ENCODE measurements around the gene FDPS.

Gene FDPS

DNA sequence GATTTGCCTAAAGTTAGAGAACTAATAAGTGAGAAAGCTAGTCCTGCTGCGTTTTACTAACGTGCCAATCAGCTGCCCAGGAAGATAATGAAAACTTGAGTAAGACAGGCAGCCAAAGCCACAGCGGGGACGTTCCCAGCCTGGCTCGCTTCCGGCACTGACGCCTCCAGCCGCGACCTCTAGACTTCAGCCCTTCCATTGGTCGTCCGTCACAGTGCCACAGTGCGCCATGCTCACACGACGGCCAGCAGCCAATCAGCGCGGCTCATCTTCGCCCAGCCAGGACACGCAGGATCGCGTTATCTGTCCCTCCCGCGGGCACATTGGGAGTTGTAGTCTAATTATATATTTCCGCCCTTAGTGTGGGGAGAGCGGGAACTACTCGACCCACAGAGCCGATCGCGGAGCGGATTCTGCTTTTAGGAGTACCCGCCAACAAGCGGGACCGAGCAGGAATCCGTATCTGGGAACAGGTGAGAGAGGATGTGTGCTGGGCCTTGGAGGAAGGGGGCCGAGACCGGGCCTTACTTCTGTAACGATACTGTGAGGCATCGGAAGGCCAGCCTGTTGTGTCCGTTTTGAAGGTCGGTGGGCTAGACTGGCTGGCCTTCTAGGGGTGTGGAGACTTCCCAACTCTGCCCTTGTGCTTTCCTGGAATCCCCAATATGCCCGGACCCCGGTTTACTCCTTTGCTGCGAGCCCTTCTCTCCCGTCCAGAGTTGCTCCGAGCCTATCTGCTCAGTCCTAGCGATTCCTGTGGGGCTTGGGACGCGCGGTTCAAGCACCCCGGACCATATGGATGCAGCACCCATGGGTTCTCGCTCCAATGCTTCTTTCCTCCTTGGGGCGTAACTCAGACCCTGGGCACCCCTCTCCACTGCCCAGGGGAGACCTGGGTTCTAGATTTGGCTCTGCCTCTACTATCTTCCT, at the start of gene FDPS (continued):
- no peak for TF ChIP-seq ZNF677 (tag by site-specific recombination; IDR thresholded peaks at IDR 0.05)
- TF ChIP-seq, protein P1, sequence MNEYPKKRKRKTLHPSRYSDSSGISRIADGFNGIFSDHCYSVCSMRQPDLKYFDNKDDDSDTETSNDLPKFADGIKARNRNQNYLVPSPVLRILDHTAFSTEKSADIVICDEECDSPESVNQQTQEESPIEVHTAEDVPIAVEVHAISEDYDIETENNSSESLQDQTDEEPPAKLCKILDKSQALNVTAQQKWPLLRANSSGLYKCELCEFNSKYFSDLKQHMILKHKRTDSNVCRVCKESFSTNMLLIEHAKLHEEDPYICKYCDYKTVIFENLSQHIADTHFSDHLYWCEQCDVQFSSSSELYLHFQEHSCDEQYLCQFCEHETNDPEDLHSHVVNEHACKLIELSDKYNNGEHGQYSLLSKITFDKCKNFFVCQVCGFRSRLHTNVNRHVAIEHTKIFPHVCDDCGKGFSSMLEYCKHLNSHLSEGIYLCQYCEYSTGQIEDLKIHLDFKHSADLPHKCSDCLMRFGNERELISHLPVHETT (tag by site-specific recombination; IDR thresholded peaks at IDR 0.05) = no peak
- no peak for TF ChIP-seq ZNF510 (tag by site-specific recombination; IDR thresholded peaks at IDR 0.05; ENCODE audit: insufficient replicate concordance)
- peak; percentile 64; the same call in 1 of the 2 replicates for TF ChIP-seq ZFP37 (tag by site-specific recombination; IDR thresholded peaks at IDR 0.05)
- TF ChIP-seq ZNF138 (tag by site-specific recombination; IDR thresholded peaks at IDR 0.05; ENCODE audit: borderline replicate concordance) = no peak
- TF ChIP-seq ZBTB1 (tag by site-specific recombination; IDR thresholded peaks at IDR 0.05) = no peak
- TF ChIP-seq, protein P2, sequence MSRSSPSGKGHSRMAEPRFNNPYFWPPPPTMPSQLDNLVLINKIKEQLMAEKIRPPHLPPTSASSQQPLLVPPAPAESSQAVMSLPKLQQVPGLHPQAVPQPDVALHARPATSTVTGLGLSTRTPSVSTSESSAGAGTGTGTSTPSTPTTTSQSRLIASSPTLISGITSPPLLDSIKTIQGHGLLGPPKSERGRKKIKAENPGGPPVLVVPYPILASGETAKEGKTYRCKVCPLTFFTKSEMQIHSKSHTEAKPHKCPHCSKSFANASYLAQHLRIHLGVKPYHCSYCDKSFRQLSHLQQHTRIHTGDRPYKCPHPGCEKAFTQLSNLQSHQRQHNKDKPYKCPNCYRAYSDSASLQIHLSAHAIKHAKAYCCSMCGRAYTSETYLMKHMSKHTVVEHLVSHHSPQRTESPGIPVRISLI (tag by site-specific recombination; IDR thresholded peaks at IDR 0.05) = no peak
- TF ChIP-seq ZNF324 (tag by site-specific recombination; IDR thresholded peaks at IDR 0.05) = peak; percentile 15; the same call in 1 of the 2 replicates
- no peak for TF ChIP-seq ZNF473 (tag by site-specific recombination; IDR thresholded peaks at IDR 0.05)
- peak; percentile 77 for TF ChIP-seq ZNF629 (tag by site-specific recombination; IDR thresholded peaks at IDR 0.05)
- TF ChIP-seq ZNF660 (tag by site-specific recombination; IDR thresholded peaks at IDR 0.05) = peak; percentile 29
- TF ChIP-seq, protein P3, sequence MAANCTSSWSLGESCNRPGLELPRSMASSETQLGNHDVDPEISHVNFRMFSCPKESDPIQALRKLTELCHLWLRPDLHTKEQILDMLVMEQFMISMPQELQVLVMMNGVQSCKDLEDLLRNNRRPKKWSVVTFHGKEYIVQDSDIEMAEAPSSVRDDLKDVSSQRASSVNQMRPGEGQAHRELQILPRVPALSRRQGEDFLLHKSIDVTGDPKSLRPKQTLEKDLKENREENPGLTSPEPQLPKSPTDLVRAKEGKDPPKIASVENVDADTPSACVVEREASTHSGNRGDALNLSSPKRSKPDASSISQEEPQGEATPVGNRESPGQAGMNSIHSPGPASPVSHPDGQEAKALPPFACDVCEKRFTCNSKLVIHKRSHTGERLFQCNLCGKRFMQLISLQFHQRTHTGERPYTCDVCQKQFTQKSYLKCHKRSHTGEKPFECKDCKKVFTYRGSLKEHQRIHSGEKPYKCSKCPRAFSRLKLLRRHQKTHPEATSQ (tag by site-specific recombination; IDR thresholded peaks at IDR 0.05) = no peak
- TF ChIP-seq, protein P4, sequence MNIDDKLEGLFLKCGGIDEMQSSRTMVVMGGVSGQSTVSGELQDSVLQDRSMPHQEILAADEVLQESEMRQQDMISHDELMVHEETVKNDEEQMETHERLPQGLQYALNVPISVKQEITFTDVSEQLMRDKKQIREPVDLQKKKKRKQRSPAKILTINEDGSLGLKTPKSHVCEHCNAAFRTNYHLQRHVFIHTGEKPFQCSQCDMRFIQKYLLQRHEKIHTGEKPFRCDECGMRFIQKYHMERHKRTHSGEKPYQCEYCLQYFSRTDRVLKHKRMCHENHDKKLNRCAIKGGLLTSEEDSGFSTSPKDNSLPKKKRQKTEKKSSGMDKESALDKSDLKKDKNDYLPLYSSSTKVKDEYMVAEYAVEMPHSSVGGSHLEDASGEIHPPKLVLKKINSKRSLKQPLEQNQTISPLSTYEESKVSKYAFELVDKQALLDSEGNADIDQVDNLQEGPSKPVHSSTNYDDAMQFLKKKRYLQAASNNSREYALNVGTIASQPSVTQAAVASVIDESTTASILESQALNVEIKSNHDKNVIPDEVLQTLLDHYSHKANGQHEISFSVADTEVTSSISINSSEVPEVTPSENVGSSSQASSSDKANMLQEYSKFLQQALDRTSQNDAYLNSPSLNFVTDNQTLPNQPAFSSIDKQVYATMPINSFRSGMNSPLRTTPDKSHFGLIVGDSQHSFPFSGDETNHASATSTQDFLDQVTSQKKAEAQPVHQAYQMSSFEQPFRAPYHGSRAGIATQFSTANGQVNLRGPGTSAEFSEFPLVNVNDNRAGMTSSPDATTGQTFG (tag by site-specific recombination; IDR thresholded peaks at IDR 0.05; ENCODE audit: borderline replicate concordance) = no peak
- no peak for TF ChIP-seq RBAK (tag by site-specific recombination; IDR thresholded peaks at IDR 0.05)
- TF ChIP-seq ZBTB8A (tag by site-specific recombination; IDR thresholded peaks at IDR 0.05) = 0 out of 2 replicates have a peak, but pooled peaks have one; percentile 17
- TF ChIP-seq, protein P5, sequence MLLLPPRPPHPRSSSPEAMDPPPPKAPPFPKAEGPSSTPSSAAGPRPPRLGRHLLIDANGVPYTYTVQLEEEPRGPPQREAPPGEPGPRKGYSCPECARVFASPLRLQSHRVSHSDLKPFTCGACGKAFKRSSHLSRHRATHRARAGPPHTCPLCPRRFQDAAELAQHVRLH (tag by site-specific recombination; IDR thresholded peaks at IDR 0.05) = no peak
- TF ChIP-seq ZNF274 (IDR thresholded peaks at IDR 0.05; ENCODE audit: low read length) = no peak
- TF ChIP-seq ZNF274 (tag by site-specific recombination; IDR thresholded peaks at IDR 0.05; ENCODE audit: borderline replicate concordance) = no peak
- no peak for TF ChIP-seq ZFP3 (tag by site-specific recombination; IDR thresholded peaks at IDR 0.05; ENCODE audit: low read depth)
- TF ChIP-seq, protein P6, sequence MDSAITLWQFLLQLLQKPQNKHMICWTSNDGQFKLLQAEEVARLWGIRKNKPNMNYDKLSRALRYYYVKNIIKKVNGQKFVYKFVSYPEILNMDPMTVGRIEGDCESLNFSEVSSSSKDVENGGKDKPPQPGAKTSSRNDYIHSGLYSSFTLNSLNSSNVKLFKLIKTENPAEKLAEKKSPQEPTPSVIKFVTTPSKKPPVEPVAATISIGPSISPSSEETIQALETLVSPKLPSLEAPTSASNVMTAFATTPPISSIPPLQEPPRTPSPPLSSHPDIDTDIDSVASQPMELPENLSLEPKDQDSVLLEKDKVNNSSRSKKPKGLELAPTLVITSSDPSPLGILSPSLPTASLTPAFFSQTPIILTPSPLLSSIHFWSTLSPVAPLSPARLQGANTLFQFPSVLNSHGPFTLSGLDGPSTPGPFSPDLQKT (IDR thresholded peaks at IDR 0.05; ENCODE audit: borderline replicate concordance, low read depth, low read length) = peak; percentile 92
- peak; percentile 49; the same call in 1 of the 2 replicates for TF ChIP-seq BCL11B (tag by site-specific recombination; IDR thresholded peaks at IDR 0.05; ENCODE audit: low read depth)
- no peak for TF ChIP-seq ZEB2 (tag by site-specific recombination; IDR thresholded peaks at IDR 0.05)
- TF ChIP-seq ZNF426 (tag by site-specific recombination; IDR thresholded peaks at IDR 0.05) = no peak
- TF ChIP-seq ZNF514 (tag by site-specific recombination; IDR thresholded peaks at IDR 0.05) = no peak
- TF ChIP-seq KLF9 (tag by site-specific recombination; IDR thresholded peaks at IDR 0.05; ENCODE audit: low read depth) = no peak
- no peak for TF ChIP-seq MYNN (tag by site-specific recombination; IDR thresholded peaks at IDR 0.05; ENCODE audit: borderline replicate concordance)
- no peak for TF ChIP-seq ZNF747 (tag by site-specific recombination; IDR thresholded peaks at IDR 0.05)
- TF ChIP-seq, protein P7, sequence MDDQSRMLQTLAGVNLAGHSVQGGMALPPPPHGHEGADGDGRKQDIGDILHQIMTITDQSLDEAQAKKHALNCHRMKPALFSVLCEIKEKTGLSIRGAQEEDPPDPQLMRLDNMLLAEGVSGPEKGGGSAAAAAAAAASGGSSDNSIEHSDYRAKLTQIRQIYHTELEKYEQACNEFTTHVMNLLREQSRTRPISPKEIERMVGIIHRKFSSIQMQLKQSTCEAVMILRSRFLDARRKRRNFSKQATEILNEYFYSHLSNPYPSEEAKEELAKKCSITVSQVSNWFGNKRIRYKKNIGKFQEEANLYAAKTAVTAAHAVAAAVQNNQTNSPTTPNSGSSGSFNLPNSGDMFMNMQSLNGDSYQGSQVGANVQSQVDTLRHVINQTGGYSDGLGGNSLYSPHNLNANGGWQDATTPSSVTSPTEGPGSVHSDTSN (CRISPR knock-in tag; IDR thresholded peaks at IDR 0.05) = peak; percentile 20; the same call in 1 of the 2 replicates

All from HEK293 (cell line).